Heart left ventricle (tissue), 16 donors: ENCODE results near the gene MAPK1IP1L. TPM values are rescaled to one million over a fixed set of nuclear protein-coding genes. Genes with fewer than 3 reads are reported as not detected.
"Not testable (repeated sequence)": the region's sequence is repeated elsewhere in the genome, so short reads cannot be mapped to it uniquely, and the experiment has no call there.

ENCODE experiments used
- ATAC-seq, 4 donors: fragments of 200-7000 bp; cut with Tn5 transposase; one replicate each; pipeline ENCODE4 v1.9.1; 2020 to 2022; ENCODE audit warnings: moderate library complexity in 4 of 4, mild to moderate bottlenecking in 3 of 4, moderate number of reproducible peaks in 1 of 4
- DNase-seq, 5 donors: peaks; one replicate each; pipeline ENCODE4 v3.0.0-alpha.2; 2020
- H3K27ac ChIP-seq, 12 donors: fragments of 200-600 bp; sonication (generic) in 4 of 12; one replicate each; pipeline versions ENCODE4 v1.5.0 to v1.8.0; 2016 to 2022; ENCODE audit warnings: mild to moderate bottlenecking in 2 of 12
- H3K27me3 ChIP-seq, 9 donors: fragments of 200-600 bp; sonication (generic) in 2 of 9; one replicate each; pipeline versions ENCODE4 v1.5.1 to v1.8.0; 2016 to 2022; ENCODE audit warnings: mild to moderate bottlenecking in 3 of 9
- H3K36me3 ChIP-seq, 9 donors: fragments of 200-600 bp; sonication (generic) in 2 of 9; one replicate each; pipeline versions ENCODE4 v1.5.0 to v1.8.0; 2018 to 2022; ENCODE audit warnings: mild to moderate bottlenecking in 2 of 9
- H3K4me1 ChIP-seq, 12 donors: fragments of 200-600 bp; sonication (generic) in 4 of 12; one replicate each; pipeline versions ENCODE4 v1.5.0 to v1.8.0; 2016 to 2022; ENCODE audit warnings: mild to moderate bottlenecking in 3 of 12
- H3K4me3 ChIP-seq, 12 donors: fragments of 200-600 bp; sonication (generic) in 4 of 12; one replicate each; pipeline versions ENCODE4 v1.5.0 to v1.8.0; 2017 to 2022; ENCODE audit warnings: mild to moderate bottlenecking in 9 of 12, moderate library complexity in 4 of 12
- H3K9me3 ChIP-seq, 12 donors: fragments of 200-600 bp; sonication (generic) in 4 of 12; one replicate each; pipeline versions ENCODE4 v1.5.0 to v1.8.0; 2016 to 2022; ENCODE audit warnings: mild to moderate bottlenecking in 1 of 12
- CTCF ChIP-seq, 12 donors: fragments of 200-600 bp; sonication (generic) in 4 of 12; IDR thresholded peaks; one replicate each; pipeline versions ENCODE4 v1.5.0 to v1.8.0; 2018 to 2022; ENCODE audit warnings: antibody characterized with exemption in 12 of 12, mild to moderate bottlenecking in 5 of 12
- POLR2A ChIP-seq, 2 donors: fragments of 450-650 bp; IDR thresholded peaks; one replicate each; pipeline ENCODE4 v1.6.1; 2017; ENCODE audit warnings: antibody characterized with exemption in 2 of 2, mild to moderate bottlenecking in 2 of 2, moderate library complexity in 2 of 2
- WGBS, 4 donors: extraction: QIAGEN DNeasy Blood & Tissue Kit in 2 of 4; methylation state at CpG; one replicate each; pipeline versions ENCODE4 v1.1.5 to v1.1.7; 2013 to 2018; 5-methylcytosine and 5-hydroxymethylcytosine counted together
- intact Hi-C, 10 donors: fragments of 100-400 bp; cut with DNase I; formaldehyde crosslinking; loops; one replicate each; pipeline versions ENCODE4 v1.11.1 to v1.14.2; 2022
- polyA plus RNA-seq, 2 donors: library from polyadenylated mRNA; stranded (reverse); fragments of 200-250 nt; gene quantifications; one replicate each; pipeline ENCODE4 v1.2.3, GENCODE V29; 2013
- total RNA-seq, 9 donors: library from RNA; depleted of rRNA in 2 of 9; stranded (reverse); fragments of >200 nt in 2 of 9; fragmentation: NEBNext Ultra II Directional in 3 of 9; extraction: Animal tissue kit (Norgen Biotek cat#: 25700) in 3 of 9; gene quantifications; one replicate each; pipeline versions ENCODE4 v1.1.0 to v1.2.4, GENCODE V29; 2016 to 2023
- donor health status: ischemic (EF 13 %, LVEDD 7.1; RV severe dilation, severe dysfunction).
- donor health status: healthy with polysubstance abuse.
- donor health status: DM: no; HTN: yes; CAD: no.
- donor health status: DM: no; HTN: no; CAD: no.
- donor health status: ischemic (EF 25% LVEDD 6.9; RV normal size, moderate dysfunction).
- donor health status: ischemic (EF 25% LVEDD 5.7; RV mildly dilated, moderate dysfunction).
- donor health status: healthy.
- donor health status: DM: yes; HTN: yes; CAD: no.
- donor health status: ischemic (EF 35%, LVEDD 5.7; RV mildly dilated, moderate dysfunction).
- donor health status: nonischemic (EF 11% LVEDD 7.7; RV severe dilation, severe dysfunction).
- donor health status: DM: yes; HTN: yes; CAD: no.
- donor health status: PGD.
- donor health status: ischemic (EF 29% LVEDD 5.4; RV normal size, mild dysfunction).
- donor health status: nonischemic (EF 23%, LVEDD 6.1; RV moderate dilation, normal function).

The MAPK1IP1L gene
- total and polyA plus RNA-seq, 11 donors, result 23.8 to 159 (median 77.5) TPM

GRCh38 chr14:55077170-55078151 lies 26.0 kb downstream of the MAPK1IP1L start:
- no peaks in the 10 kb centered on the region for H3K36me3 ChIP-seq
- WGBS, 4 donors, result 67 to 75% (median 71%) methylated on average over 17 of the region's 17 CpGs
- peak overlapping the region in 1 of 12 donors; percentile 17 for H3K27ac ChIP-seq
- peak; percentile 25 to 50 (median 46) for ATAC-seq
- no peaks in the 10 kb centered on the region for H3K27me3 ChIP-seq
- DNase-seq, result no peak
- peaks cover 0 to 27% (median 7%) of the 10 kb centered on the region in 12 donors for H3K4me1 ChIP-seq
- no peak overlapping the region for H3K4me3 ChIP-seq
- no peak for TF ChIP-seq CTCF (IDR thresholded peaks at IDR 0.05)
- no peak for TF ChIP-seq POLR2A (IDR thresholded peaks at IDR 0.05)
- no peaks in the 10 kb centered on the region for H3K9me3 ChIP-seq
- intact Hi-C loops, result no loop called here

GRCh38 chr14:55079961-55080360 lies 28.5 kb downstream of the MAPK1IP1L start:
- H3K27me3 ChIP-seq, DNase-seq, intact Hi-C loops, ATAC-seq, H3K4me3 ChIP-seq, H3K4me1 ChIP-seq, H3K36me3 ChIP-seq, H3K9me3 ChIP-seq: not testable (repeated sequence)
- H3K27ac ChIP-seq, result peak overlapping the region in 1 of 12 donors; percentile 6
- 79 to 90% (median 86%) methylated on average over 6 of the region's 6 CpGs for WGBS, 4 donors

- peaks cover 0 to 3% (median 0%) of the 10 kb centered on the region in 12 donors for H3K4me1 ChIP-seq
- no peak for TF ChIP-seq CTCF (IDR thresholded peaks at IDR 0.05)
- no peak for TF ChIP-seq POLR2A (IDR thresholded peaks at IDR 0.05)
- H3K27ac ChIP-seq, result no peak overlapping the region
- H3K36me3 ChIP-seq, result no peaks in the 10 kb centered on the region
- no peak overlapping the region for H3K4me3 ChIP-seq
- ATAC-seq (no peak), DNase-seq (no peak)
- H3K27me3 ChIP-seq, result no peaks in the 10 kb centered on the region
- H3K9me3 ChIP-seq, result no peaks in the 10 kb centered on the region
- intact Hi-C loops, result no loop called here
Observed at GRCh38 chr14:55084401-55085059, 33.1 kb downstream of the MAPK1IP1L start.

- Histone ChIP-seq H3K27me3 (no peaks in the 10 kb centered on the region), H3K27ac (no peak overlapping the region), H3K36me3 (no peaks in the 10 kb centered on the region), H3K9me3 (no peaks in the 10 kb centered on the region), H3K4me1 (peaks cover 0 to 9% (median 0%) of the 10 kb centered on the region in 12 donors), H3K4me3 (no peak overlapping the region)
- ATAC-seq (no peak), DNase-seq (no peak)
- intact Hi-C loops, result no loop called here
- 79 to 86% (median 82%) methylated on average over 4 of the region's 4 CpGs for WGBS, 4 donors
- TF ChIP-seq POLR2A (IDR thresholded peaks at IDR 0.05) (no peak), CTCF (IDR thresholded peaks at IDR 0.05) (no peak)
Observed at GRCh38 chr14:55085060-55085660, 33.7 kb downstream of the MAPK1IP1L start.
